Stimulated activated CD4-positive, alpha-beta T cell treated with anti-CD3 and anti-CD28 coated beads, TNF-alpha, amount 100 ng/mL, for 24 hours (primary cell): ENCODE data around the gene CHCHD4.
"Not testable (repeated sequence)": the region's sequence is repeated elsewhere in the genome, so short reads cannot be mapped to it uniquely, and the experiment has no call there.

Experiments
- DNase-seq, 3 experiments: peaks; one replicate each; pipeline ENCODE4 v3.0.0-alpha.2; 2020; ENCODE audit warnings: low read depth in 3 of 3

Gene CHCHD4

GRCh38 chr3:14135581-14135980, 10.9 kb upstream of the CHCHD4 start:
- DNase-seq, result no peak

GRCh38 chr3:14134291-14134690, 9.6 kb upstream of the CHCHD4 start:
- no peak for DNase-seq

GRCh38 chr3:14133876-14134275, 9.2 kb upstream of the CHCHD4 start:
- no peak for DNase-seq

GRCh38 chr3:14133188-14133800, 8.6 kb upstream of the CHCHD4 start:
- no peak for DNase-seq

- DNase-seq, result no peak
These were observed 8.0 kb upstream of the CHCHD4 start for GRCh38 chr3:14132689-14133088.

GRCh38 chr3:14132120-14132519, 7.5 kb upstream of the CHCHD4 start:
- no peak for DNase-seq

- no peak for DNase-seq
These were observed 6.5 kb upstream of the CHCHD4 start for GRCh38 chr3:14131134-14131533.

GRCh38 chr3:14130707-14131106, 6.0 kb upstream of the CHCHD4 start:
- DNase-seq, result no peak

- DNase-seq, result no peak
These were observed 5.6 kb upstream of the CHCHD4 start for GRCh38 chr3:14130230-14130629.

GRCh38 chr3:14129296-14129695, 4.6 kb upstream of the CHCHD4 start:
- no peak for DNase-seq

- DNase-seq, result no peak
These were observed 4.1 kb upstream of the CHCHD4 start for GRCh38 chr3:14128724-14129123.

- DNase-seq, result no peak
These were observed 3.0 kb upstream of the CHCHD4 start for GRCh38 chr3:14127516-14128161.

- DNase-seq, result no peak
These were observed 2.3 kb upstream of the CHCHD4 start for GRCh38 chr3:14126887-14127505.

GRCh38 chr3:14126017-14126886, 1.6 kb upstream of the CHCHD4 start:
- DNase-seq, result no peak

GRCh38 chr3:14125193-14126016, 735 bp upstream of the CHCHD4 start:
- peak; percentile 38 to 65 (median 45) for DNase-seq

- DNase-seq, result peak; percentile 45 to 68 (median 55)
These were observed 451 bp downstream of the CHCHD4 start for GRCh38 chr3:14124223-14124614.

GRCh38 chr3:14123308-14124222, 1.1 kb downstream of the CHCHD4 start:
- DNase-seq, result no peak

- DNase-seq, result no peak
These were observed 2.4 kb downstream of the CHCHD4 start for GRCh38 chr3:14122301-14122700.

- DNase-seq, result no peak
These were observed 2.8 kb downstream of the CHCHD4 start for GRCh38 chr3:14121859-14122258.

GRCh38 chr3:14120921-14121448, 3.7 kb downstream of the CHCHD4 start:
- not testable (repeated sequence) for DNase-seq
